Measurements from ENCODE around the gene NFIB. TPM values are rescaled to one million over a fixed set of nuclear protein-coding genes. Genes with fewer than 3 reads are reported as not detected.

NFIB gene
- total RNA-seq, 1 experiment from 2014 or later: 14.3 TPM

- Histone ChIP-seq H3K9ac (ENCODE audit: extremely low read depth, insufficient read length, low read length) (no peak overlapping the region), H3K27ac (ENCODE audit: insufficient read length, low read depth, low read length) (no peak overlapping the region), H3K4ac (ENCODE audit: low read depth, low read length) (no peak overlapping the region), H2AFZ (ENCODE audit: low read length) (no peak overlapping the region), H4K8ac (replicated peaks; ENCODE audit: insufficient read length, low read depth, low read length) (no peak overlapping the region), H2BK20ac (ENCODE audit: low read depth, low read length, poor library complexity, severe bottlenecking) (no peak overlapping the region), H4K5ac (ENCODE audit: insufficient read length, low read depth, low read length) (no peak overlapping the region), H2BK5ac (ENCODE audit: insufficient read length, low read length) (no peak overlapping the region), H4K20me1 (ENCODE audit: control insufficient read depth, insufficient read depth, insufficient read length) (no peaks in the 10 kb centered on the region), H3K4me1 (ENCODE audit: insufficient read depth, low read length) (peaks cover 5% of the 10 kb centered on the region; the same call in 1 of the 2 replicates), H2BK12ac (ENCODE audit: insufficient read length, low read depth, low read length) (no peak overlapping the region), H3K9me3 (ENCODE audit: control insufficient read depth, low read depth, low read length) (no peaks in the 10 kb centered on the region), H3K14ac (ENCODE audit: insufficient read depth, low read length) (no peak overlapping the region), H2AK5ac (ENCODE audit: insufficient read length, low read length) (no peak overlapping the region), H3K4me2 (ENCODE audit: insufficient read depth, insufficient read length, low read length) (no peak overlapping the region), H3K27me3 (ENCODE audit: insufficient read depth, low read length) (no peaks in the 10 kb centered on the region), H3K23ac (ENCODE audit: insufficient read length, low read depth, low read length) (no peak overlapping the region), H2BK15ac (ENCODE audit: low read depth, low read length) (no peak overlapping the region), H3T11ph (ENCODE audit: low read length) (no peak overlapping the region), H3K18ac (ENCODE audit: insufficient read length, low read depth, low read length) (no peak overlapping the region), H2BK120ac (ENCODE audit: low read depth, low read length, poor library complexity, severe bottlenecking) (no peak overlapping the region), H3K79me2 (ENCODE audit: insufficient read depth, low read length) (no peaks in the 10 kb centered on the region), H3K79me1 (ENCODE audit: insufficient read depth, low read depth, low read length, poor library complexity, severe bottlenecking) (no peaks in the 10 kb centered on the region), H3K23me2 (ENCODE audit: insufficient read length, low read depth, low read length, poor library complexity, severe bottlenecking) (no peaks in the 10 kb centered on the region), H3K56ac (ENCODE audit: insufficient read length, low read depth, low read length) (no peak overlapping the region), H4K91ac (ENCODE audit: insufficient read length, low read depth, low read length) (no peak overlapping the region)
- no peak for DNase-seq
- Mint-ChIP-seq H3K36me3 (ENCODE audit: insufficient read depth in 1 of 3, low read depth in 3 of 3) (no peaks in the 10 kb centered on the region), H3K9me3 (no peaks in the 10 kb centered on the region), H3K4me1 (peaks cover 25 to 39% of the 10 kb centered on the region in 2 experiments), H3K27me3 (ENCODE audit: low read depth) (no peaks in the 10 kb centered on the region), H3K27ac (no peak overlapping the region), H3K4me3 (no peak overlapping the region)
- no CpG with 5 or more reads among the region's 1 CpG for WGBS (ENCODE audit: extremely low coverage, insufficient read length, low lambda C conversion rate)
- TF ChIP-seq CTCF (conservative IDR thresholded peaks at IDR 0.05): no peak
Measured at GRCh38 chr9:14248149-14248548, 65.8 kb downstream of the NFIB start.

Measured in H9 (cell line).